ENCODE data around the gene MAD1L1. TPM values are rescaled to one million over a fixed set of nuclear protein-coding genes. Genes with fewer than 3 reads are reported as not detected.

The MAD1L1 gene
- total and polyA plus RNA-seq, 2 of the 8 experiments (the other 6 are each of a cell fraction or from before 2014, with no cell fraction given) = 40.4 to 44.6 TPM

- TF ChIP-seq, protein P1, sequence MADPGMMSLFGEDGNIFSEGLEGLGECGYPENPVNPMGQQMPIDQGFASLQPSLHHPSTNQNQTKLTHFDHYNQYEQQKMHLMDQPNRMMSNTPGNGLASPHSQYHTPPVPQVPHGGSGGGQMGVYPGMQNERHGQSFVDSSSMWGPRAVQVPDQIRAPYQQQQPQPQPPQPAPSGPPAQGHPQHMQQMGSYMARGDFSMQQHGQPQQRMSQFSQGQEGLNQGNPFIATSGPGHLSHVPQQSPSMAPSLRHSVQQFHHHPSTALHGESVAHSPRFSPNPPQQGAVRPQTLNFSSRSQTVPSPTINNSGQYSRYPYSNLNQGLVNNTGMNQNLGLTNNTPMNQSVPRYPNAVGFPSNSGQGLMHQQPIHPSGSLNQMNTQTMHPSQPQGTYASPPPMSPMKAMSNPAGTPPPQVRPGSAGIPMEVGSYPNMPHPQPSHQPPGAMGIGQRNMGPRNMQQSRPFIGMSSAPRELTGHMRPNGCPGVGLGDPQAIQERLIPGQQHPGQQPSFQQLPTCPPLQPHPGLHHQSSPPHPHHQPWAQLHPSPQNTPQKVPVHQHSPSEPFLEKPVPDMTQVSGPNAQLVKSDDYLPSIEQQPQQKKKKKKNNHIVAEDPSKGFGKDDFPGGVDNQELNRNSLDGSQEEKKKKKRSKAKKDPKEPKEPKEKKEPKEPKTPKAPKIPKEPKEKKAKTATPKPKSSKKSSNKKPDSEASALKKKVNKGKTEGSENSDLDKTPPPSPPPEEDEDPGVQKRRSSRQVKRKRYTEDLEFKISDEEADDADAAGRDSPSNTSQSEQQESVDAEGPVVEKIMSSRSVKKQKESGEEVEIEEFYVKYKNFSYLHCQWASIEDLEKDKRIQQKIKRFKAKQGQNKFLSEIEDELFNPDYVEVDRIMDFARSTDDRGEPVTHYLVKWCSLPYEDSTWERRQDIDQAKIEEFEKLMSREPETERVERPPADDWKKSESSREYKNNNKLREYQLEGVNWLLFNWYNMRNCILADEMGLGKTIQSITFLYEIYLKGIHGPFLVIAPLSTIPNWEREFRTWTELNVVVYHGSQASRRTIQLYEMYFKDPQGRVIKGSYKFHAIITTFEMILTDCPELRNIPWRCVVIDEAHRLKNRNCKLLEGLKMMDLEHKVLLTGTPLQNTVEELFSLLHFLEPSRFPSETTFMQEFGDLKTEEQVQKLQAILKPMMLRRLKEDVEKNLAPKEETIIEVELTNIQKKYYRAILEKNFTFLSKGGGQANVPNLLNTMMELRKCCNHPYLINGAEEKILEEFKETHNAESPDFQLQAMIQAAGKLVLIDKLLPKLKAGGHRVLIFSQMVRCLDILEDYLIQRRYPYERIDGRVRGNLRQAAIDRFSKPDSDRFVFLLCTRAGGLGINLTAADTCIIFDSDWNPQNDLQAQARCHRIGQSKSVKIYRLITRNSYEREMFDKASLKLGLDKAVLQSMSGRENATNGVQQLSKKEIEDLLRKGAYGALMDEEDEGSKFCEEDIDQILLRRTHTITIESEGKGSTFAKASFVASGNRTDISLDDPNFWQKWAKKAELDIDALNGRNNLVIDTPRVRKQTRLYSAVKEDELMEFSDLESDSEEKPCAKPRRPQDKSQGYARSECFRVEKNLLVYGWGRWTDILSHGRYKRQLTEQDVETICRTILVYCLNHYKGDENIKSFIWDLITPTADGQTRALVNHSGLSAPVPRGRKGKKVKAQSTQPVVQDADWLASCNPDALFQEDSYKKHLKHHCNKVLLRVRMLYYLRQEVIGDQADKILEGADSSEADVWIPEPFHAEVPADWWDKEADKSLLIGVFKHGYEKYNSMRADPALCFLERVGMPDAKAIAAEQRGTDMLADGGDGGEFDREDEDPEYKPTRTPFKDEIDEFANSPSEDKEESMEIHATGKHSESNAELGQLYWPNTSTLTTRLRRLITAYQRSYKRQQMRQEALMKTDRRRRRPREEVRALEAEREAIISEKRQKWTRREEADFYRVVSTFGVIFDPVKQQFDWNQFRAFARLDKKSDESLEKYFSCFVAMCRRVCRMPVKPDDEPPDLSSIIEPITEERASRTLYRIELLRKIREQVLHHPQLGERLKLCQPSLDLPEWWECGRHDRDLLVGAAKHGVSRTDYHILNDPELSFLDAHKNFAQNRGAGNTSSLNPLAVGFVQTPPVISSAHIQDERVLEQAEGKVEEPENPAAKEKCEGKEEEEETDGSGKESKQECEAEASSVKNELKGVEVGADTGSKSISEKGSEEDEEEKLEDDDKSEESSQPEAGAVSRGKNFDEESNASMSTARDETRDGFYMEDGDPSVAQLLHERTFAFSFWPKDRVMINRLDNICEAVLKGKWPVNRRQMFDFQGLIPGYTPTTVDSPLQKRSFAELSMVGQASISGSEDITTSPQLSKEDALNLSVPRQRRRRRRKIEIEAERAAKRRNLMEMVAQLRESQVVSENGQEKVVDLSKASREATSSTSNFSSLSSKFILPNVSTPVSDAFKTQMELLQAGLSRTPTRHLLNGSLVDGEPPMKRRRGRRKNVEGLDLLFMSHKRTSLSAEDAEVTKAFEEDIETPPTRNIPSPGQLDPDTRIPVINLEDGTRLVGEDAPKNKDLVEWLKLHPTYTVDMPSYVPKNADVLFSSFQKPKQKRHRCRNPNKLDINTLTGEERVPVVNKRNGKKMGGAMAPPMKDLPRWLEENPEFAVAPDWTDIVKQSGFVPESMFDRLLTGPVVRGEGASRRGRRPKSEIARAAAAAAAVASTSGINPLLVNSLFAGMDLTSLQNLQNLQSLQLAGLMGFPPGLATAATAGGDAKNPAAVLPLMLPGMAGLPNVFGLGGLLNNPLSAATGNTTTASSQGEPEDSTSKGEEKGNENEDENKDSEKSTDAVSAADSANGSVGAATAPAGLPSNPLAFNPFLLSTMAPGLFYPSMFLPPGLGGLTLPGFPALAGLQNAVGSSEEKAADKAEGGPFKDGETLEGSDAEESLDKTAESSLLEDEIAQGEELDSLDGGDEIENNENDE (IDR thresholded peaks at IDR 0.05; ENCODE audit: insufficient replicate concordance, low read length) = no peak
- TF ChIP-seq NANOG (IDR thresholded peaks at IDR 0.05; ENCODE audit: insufficient read depth, low read depth, low read length, poor library complexity, severe bottlenecking) = no peak
- no peak for TF ChIP-seq ZNF274 (IDR thresholded peaks at IDR 0.05; ENCODE audit: borderline replicate concordance, extremely low read depth, low read length)
- TF ChIP-seq TAF1 (IDR thresholded peaks at IDR 0.05; ENCODE audit: low read depth, low read length) = no peak
- TF ChIP-seq CTCF (IDR thresholded peaks at IDR 0.05; ENCODE audit: control extremely low read depth in 1 of 3, insufficient read depth in 1 of 3, low read depth in 1 of 3, low read length in 3 of 3) = no peak
- no peak for TF ChIP-seq TEAD4 (IDR thresholded peaks at IDR 0.05; ENCODE audit: low read depth, low read length)
- TF ChIP-seq, protein P2, sequence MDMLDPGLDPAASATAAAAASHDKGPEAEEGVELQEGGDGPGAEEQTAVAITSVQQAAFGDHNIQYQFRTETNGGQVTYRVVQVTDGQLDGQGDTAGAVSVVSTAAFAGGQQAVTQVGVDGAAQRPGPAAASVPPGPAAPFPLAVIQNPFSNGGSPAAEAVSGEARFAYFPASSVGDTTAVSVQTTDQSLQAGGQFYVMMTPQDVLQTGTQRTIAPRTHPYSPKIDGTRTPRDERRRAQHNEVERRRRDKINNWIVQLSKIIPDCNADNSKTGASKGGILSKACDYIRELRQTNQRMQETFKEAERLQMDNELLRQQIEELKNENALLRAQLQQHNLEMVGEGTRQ (IDR thresholded peaks at IDR 0.05; ENCODE audit: low read length) = no peak
- TF ChIP-seq CEBPB (IDR thresholded peaks at IDR 0.05; ENCODE audit: low read depth, low read length) = no peak
Measured at GRCh38 chr7:1843921-1844335, 388.8 kb downstream of the MAD1L1 start (continued).
